Measurements from ENCODE around the gene POLR2E. TPM values are rescaled to one million over a fixed set of nuclear protein-coding genes. Genes with fewer than 3 reads are reported as not detected.

POLR2E gene
- total and polyA plus RNA-seq, 10 of the 15 experiments (the other 5 are each of a cell fraction or from before 2014, with no cell fraction given), result 4.0 to 487 (median 200) TPM

GRCh38 chr19:1076046-1076386 lies 19.2 kb downstream of the POLR2E start (continued):
- TF ChIP-seq CBX5 (IDR thresholded peaks at IDR 0.05; ENCODE audit: low read depth) (no peak), CUX1 (IDR thresholded peaks at IDR 0.05; ENCODE audit: insufficient replicate concordance, low read depth, low read length) (no peak)

GRCh38 chr19:1074544-1075283 lies 20.5 kb downstream of the POLR2E start:
- Histone ChIP-seq H3K79me2 (ENCODE audit: control insufficient read depth, insufficient read depth, low read length) (peaks cover 28% of the 10 kb centered on the region), H3K36me3 (ENCODE audit: control insufficient read depth in 2 of 2, insufficient read depth in 2 of 2, low read length in 1 of 2) (peaks cover 25 to 31% of the 10 kb centered on the region in 2 experiments), H3K4me1 (ENCODE audit: control insufficient read depth, insufficient read depth, low read length) (peaks cover 32% of the 10 kb centered on the region), H4K20me1 (ENCODE audit: control insufficient read depth, insufficient read depth) (no peaks in the 10 kb centered on the region), H3K4me3 (peak overlapping the region; percentile 74; the same call in 1 of the 2 replicates), H3K9ac (ENCODE audit: control insufficient read depth, insufficient read depth, low read length) (no peak overlapping the region), H2AFZ (ENCODE audit: control insufficient read depth, low read depth, low read length) (peak overlapping the region; percentile 24), H3K4me2 (ENCODE audit: control insufficient read depth, insufficient read depth) (peak overlapping the region; percentile 69), H3K9me3 (replicated peaks; ENCODE audit: control insufficient read depth, insufficient read depth, low read length) (no peaks in the 10 kb centered on the region; the same call in 2 of the 3 replicates), H3K27me3 (replicated peaks in 1 of 2; ENCODE audit: control insufficient read depth in 2 of 2, insufficient read depth in 2 of 2, low read length in 1 of 2) (no peaks in the 10 kb centered on the region), H3K27ac (ENCODE audit: control insufficient read depth, insufficient read depth) (no peak overlapping the region; the same call in 1 of the 2 replicates)
- FAIRE-seq (no peak), DNase-seq (ENCODE audit: low read depth, low spot score) (no peak), ATAC-seq (peak; percentile 41)
- in situ Hi-C loops (cut with MboI) (no loop called here), intact Hi-C loops (cut with micrococcal nuclease; ENCODE audit: unreplicated experiment) (no loop called here)
- ChIA-PET SMC1A (ENCODE audit: uncharacterized antibody, unreplicated experiment) (interaction anchor here (1.8 to 3.4 kb wide), 3 partner anchors 10 to 22 kb away, joined by 4 to 14 read pairs (median 11); no protein-coding TSS in a partner anchor), CTCF (interaction anchor here (2.2 to 2.6 kb wide), 2 partner anchors 10 to 28 kb away, joined by 6 to 11 read pairs; partner anchors contain the start of gene GPX4), POLR2A (interaction anchor here (0.6 to 3.8 kb wide), 7 partner anchors 8 to 111 kb away, joined by 3 to 25 read pairs (median 10); partner anchors contain the start of genes ARHGAP45 and GPX4), RAD21 (ENCODE audit: unreplicated experiment) (interaction anchor here (0.7 to 3.1 kb wide), 7 partner anchors 7 to 119 kb away, joined by 3 to 18 read pairs (median 4); partner anchors contain the start of genes ABCA7 and ARHGAP45)
- TF ChIP-seq MEF2B (IDR thresholded peaks at IDR 0.05; ENCODE audit: partially characterized antibody, poor library complexity, severe bottlenecking), result no peak
- peak in 1 of 2 experiments; percentile 81; a peak in 2 of 3 replicates for TF ChIP-seq EGR1 (IDR thresholded peaks at IDR 0.05; ENCODE audit: borderline replicate concordance in 1 of 2, low read depth in 2 of 2, low read length in 2 of 2)
- TF ChIP-seq NRF1 (conservative IDR thresholded peaks at IDR 0.05; ENCODE audit: low read depth, low read length), result peak; percentile 56; the same call in 1 of the 2 replicates
- TF ChIP-seq ATF2 (IDR thresholded peaks at IDR 0.05; ENCODE audit: low read length), result no peak
- TF ChIP-seq IKZF1 (conservative IDR thresholded peaks at IDR 0.05), result 0 out of 2 replicates have a peak, but pooled peaks have one; percentile 19
- TF ChIP-seq ZNF384 (IDR thresholded peaks at IDR 0.05; ENCODE audit: borderline replicate concordance, low read depth, low read length), result peak; percentile 29; the same call in 1 of the 2 replicates
- WGBS (ENCODE audit: insufficient coverage, insufficient replicate concordance, low lambda C conversion rate, missing lambda C conversion rate), result under 1% methylated on average over 39 of the region's 54 CpGs
- BruUV-seq (replicated peaks), result no TSS peak

Data from GM12878 (cell line).